H1 (cell line): Measurements from ENCODE around the gene TUBGCP2.

ENCODE experiments used
- POLR2A ChIP-seq, 2 experiments: IDR thresholded peaks; 1 replicate in 1 of 2; 2 replicates in 1 of 2; pipeline ENCODE4 v1.6.1; 2011; ENCODE audit warnings: low read depth in 2 of 2, low read length in 2 of 2, mild to moderate bottlenecking in 2 of 2; ENCODE audit errors: control extremely low read depth in 1 of 2
- TF ChIP-seq, protein P1 (sequence below), 3 experiments: IDR thresholded peaks; 1 replicate in 2 of 3; 2 replicates in 1 of 3; pipeline versions ENCODE4 v1.5.1 to v1.6.1; 2011; ENCODE audit warnings: low read length in 3 of 3, mild to moderate bottlenecking in 3 of 3, inconsistent platforms in 2 of 3, low read depth in 1 of 3, moderate library complexity in 1 of 3; ENCODE audit not compliant: insufficient read depth in 1 of 3; ENCODE audit errors: control extremely low read depth in 1 of 3

- no peak for TF ChIP-seq POLR2A (IDR thresholded peaks at IDR 0.05; ENCODE audit: control extremely low read depth in 1 of 2, low read depth in 2 of 2, low read length in 2 of 2)
- TF ChIP-seq, protein P1, sequence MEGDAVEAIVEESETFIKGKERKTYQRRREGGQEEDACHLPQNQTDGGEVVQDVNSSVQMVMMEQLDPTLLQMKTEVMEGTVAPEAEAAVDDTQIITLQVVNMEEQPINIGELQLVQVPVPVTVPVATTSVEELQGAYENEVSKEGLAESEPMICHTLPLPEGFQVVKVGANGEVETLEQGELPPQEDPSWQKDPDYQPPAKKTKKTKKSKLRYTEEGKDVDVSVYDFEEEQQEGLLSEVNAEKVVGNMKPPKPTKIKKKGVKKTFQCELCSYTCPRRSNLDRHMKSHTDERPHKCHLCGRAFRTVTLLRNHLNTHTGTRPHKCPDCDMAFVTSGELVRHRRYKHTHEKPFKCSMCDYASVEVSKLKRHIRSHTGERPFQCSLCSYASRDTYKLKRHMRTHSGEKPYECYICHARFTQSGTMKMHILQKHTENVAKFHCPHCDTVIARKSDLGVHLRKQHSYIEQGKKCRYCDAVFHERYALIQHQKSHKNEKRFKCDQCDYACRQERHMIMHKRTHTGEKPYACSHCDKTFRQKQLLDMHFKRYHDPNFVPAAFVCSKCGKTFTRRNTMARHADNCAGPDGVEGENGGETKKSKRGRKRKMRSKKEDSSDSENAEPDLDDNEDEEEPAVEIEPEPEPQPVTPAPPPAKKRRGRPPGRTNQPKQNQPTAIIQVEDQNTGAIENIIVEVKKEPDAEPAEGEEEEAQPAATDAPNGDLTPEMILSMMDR (IDR thresholded peaks at IDR 0.05; ENCODE audit: control extremely low read depth in 1 of 3, insufficient read depth in 1 of 3, low read depth in 1 of 3, low read length in 3 of 3) = no peak
Measured at GRCh38 chr10:133267293-133267692, 41.4 kb downstream of the TUBGCP2 start.
